HepG2 (cell line): ENCODE results near the gene KPNA4. TPM values are rescaled to one million over a fixed set of nuclear protein-coding genes. Genes with fewer than 3 reads are reported as not detected.

Source experiments
- AFF4 ChIP-seq: sonication (generic); formaldehyde crosslinking; IDR thresholded peaks from 2 replicates; pipeline ENCODE4 v1.4.0; 2020; ENCODE audit warnings: missing genetic modification reagents
- FOSL1 ChIP-seq: sonication (generic); formaldehyde crosslinking; IDR thresholded peaks from 2 replicates; pipeline ENCODE4 v1.9.0; 2021; ENCODE audit warnings: missing genetic modification reagents, borderline replicate concordance
- FOXK1 ChIP-seq: sonication (generic); formaldehyde crosslinking; IDR thresholded peaks from 2 replicates; pipeline ENCODE4 v1.4.0; 2020; ENCODE audit warnings: low read depth, missing genetic modification reagents, borderline replicate concordance
- HMGXB4 ChIP-seq, 2 experiments: sonication (generic) in 1 of 2; formaldehyde crosslinking in 1 of 2; IDR thresholded peaks; 2 replicates each; pipeline versions ENCODE4 v1.4.0 to v1.6.1; 2018 to 2020; ENCODE audit warnings: missing genetic modification reagents in 2 of 2, borderline replicate concordance in 1 of 2, low read depth in 1 of 2, mild to moderate bottlenecking in 1 of 2, missing biosample characterization in 1 of 2
- IRF1 ChIP-seq: sonication (generic); formaldehyde crosslinking; IDR thresholded peaks from 2 replicates; pipeline ENCODE4 v1.4.0; 2020; ENCODE audit warnings: low read depth, mild to moderate bottlenecking, missing genetic modification reagents
- KMT2A ChIP-seq: sonication (generic); formaldehyde crosslinking; IDR thresholded peaks from 2 replicates; pipeline ENCODE4 v1.4.0; 2020; ENCODE audit warnings: missing genetic modification reagents
- MYPOP ChIP-seq: sonication (generic); formaldehyde crosslinking; IDR thresholded peaks from 2 replicates; pipeline ENCODE4 v1.8.1; 2023; ENCODE audit warnings: mild to moderate bottlenecking, moderate library complexity, missing genetic modification reagents
- SMARCE1 ChIP-seq: fragments of 450-650 bp; IDR thresholded peaks from 2 replicates; pipeline ENCODE4 v1.6.1; 2017; ENCODE audit warnings: borderline replicate concordance
- ZBTB49 ChIP-seq: sonication (generic); formaldehyde crosslinking; IDR thresholded peaks from 2 replicates; pipeline ENCODE4 v1.4.0; 2020; ENCODE audit warnings: missing genetic modification reagents, borderline replicate concordance
- ZNF207 ChIP-seq: fragments of 450-650 bp; IDR thresholded peaks from 2 replicates; pipeline ENCODE4 v1.6.1; 2016; ENCODE audit warnings: antibody characterized with exemption, borderline replicate concordance
- polyA plus RNA-seq, 8 experiments: library from polyadenylated mRNA; depleted of rRNA in 3 of 8; stranded (reverse) in 7 of 8; unstranded in 1 of 8; fragments of >200 nt; fragmentation: Illumina TruSeq in 4 of 8; extraction: Trizol in 4 of 8; gene quantifications; 2 replicates each; pipeline versions ENCODE4 v1.2.1 to v1.2.3, GENCODE V29; 2011 to 2016; ENCODE audit warnings: low read depth in 4 of 8, missing spikeins in 1 of 8, mixed read lengths in 1 of 8; ENCODE audit not compliant: insufficient read depth in 1 of 8
- total RNA-seq, 5 experiments: library from RNA; depleted of rRNA; stranded (reverse); fragments of >200 nt; fragmentation: Illumina TruSeq; extraction: Trizol; gene quantifications; 2 replicates each; pipeline ENCODE4 v1.2.3, GENCODE V29; 2016; ENCODE audit warnings: low read depth in 1 of 5
- TF ChIP-seq, protein P1 (sequence below): sonication (generic); formaldehyde crosslinking; IDR thresholded peaks from 2 replicates; pipeline ENCODE4 v1.4.0; 2020; ENCODE audit warnings: missing genetic modification reagents, borderline replicate concordance

The KPNA4 gene
- total and polyA plus RNA-seq, 2 of the 13 experiments (the other 11 are each of a cell fraction or from before 2014, with no cell fraction given) = 9.9 to 27.9 TPM

DNA sequence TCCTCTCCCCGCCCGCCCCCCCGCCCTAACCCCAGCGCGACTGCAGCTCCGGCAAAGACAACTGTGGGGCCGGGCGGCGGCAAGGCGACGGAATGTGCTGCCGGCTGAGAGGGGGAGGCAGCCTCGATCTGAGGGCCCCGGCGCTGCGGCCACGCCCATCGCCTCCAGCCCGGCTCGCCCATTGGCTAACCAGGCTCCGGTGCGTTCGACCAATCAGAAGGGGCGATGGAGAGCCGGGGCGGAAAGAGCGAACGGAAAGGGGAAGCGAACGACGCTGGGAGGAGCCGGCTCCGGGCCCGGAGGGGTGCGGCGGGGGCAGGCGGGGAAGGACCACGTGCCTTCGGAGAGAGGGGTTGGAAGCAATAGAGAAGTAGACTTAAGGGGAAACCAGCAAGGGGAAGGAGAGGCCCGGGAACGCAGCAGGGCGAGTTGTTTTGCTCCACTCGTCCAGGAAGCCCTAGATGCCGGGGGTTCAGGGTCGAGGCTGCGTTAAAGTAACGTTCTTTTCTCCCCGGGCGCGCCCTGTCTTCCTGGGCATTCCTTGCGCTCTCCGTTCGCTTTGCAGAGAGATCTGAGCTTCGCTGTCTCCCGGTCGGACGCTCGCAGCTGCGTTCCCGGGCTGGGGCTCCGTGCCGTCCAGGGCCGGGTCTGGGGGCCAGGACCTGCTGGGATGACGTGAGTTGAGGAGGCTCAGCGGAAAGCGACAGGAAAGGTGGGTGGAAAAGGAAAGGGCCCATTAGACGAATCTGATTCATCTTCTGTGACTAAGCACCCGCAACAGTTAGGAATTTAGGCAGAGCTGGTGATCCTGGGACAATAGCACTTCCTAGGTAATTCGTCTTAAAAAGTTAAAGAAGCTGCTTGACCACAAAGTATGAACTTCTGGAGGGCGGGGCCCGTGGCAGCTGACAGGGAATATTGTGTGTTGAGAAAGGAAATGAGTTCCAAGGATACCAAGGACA lies at the start of gene KPNA4 (continued):
- TF ChIP-seq MYPOP (CRISPR knock-in tag) (no peak), HMGXB4 (CRISPR knock-in tag; IDR thresholded peaks at IDR 0.05; ENCODE audit: borderline replicate concordance in 1 of 2, low read depth in 1 of 2) (peak in 1 of 2 experiments; percentile 64; a peak in 3 of 4 replicates), ZBTB49 (CRISPR knock-in tag) (no peak), ZNF207 (no peak), KMT2A (peak; percentile 65), FOXK1 (CRISPR knock-in tag) (no peak; the same call in 1 of the 2 replicates), IRF1 (no peak; the same call in 1 of the 2 replicates), FOSL1 (CRISPR knock-in tag) (0 out of 2 replicates have a peak, but pooled peaks have one; percentile 38), AFF4 (no peak), SMARCE1 (no peak)
- TF ChIP-seq, protein P1, sequence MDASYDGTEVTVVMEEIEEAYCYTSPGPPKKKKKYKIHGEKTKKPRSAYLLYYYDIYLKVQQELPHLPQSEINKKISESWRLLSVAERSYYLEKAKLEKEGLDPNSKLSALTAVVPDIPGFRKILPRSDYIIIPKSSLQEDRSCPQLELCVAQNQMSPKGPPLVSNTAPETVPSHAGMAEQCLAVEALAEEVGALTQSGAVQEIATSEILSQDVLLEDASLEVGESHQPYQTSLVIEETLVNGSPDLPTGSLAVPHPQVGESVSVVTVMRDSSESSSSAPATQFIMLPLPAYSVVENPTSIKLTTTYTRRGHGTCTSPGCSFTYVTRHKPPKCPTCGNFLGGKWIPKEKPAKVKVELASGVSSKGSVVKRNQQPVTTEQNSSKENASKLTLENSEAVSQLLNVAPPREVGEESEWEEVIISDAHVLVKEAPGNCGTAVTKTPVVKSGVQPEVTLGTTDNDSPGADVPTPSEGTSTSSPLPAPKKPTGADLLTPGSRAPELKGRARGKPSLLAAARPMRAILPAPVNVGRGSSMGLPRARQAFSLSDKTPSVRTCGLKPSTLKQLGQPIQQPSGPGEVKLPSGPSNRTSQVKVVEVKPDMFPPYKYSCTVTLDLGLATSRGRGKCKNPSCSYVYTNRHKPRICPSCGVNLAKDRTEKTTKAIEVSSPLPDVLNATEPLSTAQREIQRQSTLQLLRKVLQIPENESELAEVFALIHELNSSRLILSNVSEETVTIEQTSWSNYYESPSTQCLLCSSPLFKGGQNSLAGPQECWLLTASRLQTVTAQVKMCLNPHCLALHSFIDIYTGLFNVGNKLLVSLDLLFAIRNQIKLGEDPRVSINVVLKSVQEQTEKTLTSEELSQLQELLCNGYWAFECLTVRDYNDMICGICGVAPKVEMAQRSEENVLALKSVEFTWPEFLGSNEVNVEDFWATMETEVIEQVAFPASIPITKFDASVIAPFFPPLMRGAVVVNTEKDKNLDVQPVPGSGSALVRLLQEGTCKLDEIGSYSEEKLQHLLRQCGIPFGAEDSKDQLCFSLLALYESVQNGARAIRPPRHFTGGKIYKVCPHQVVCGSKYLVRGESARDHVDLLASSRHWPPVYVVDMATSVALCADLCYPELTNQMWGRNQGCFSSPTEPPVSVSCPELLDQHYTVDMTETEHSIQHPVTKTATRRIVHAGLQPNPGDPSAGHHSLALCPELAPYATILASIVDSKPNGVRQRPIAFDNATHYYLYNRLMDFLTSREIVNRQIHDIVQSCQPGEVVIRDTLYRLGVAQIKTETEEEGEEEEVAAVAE (CRISPR knock-in tag) = peak; percentile 99
